K562 (cell line): ENCODE results near the gene CACNB2. TPM values are rescaled to one million over a fixed set of nuclear protein-coding genes. Genes with fewer than 3 reads are reported as not detected.

Experiments used
- ATAC-seq: fragments of 200-7000 bp; cut with Tn5 transposase; 3 replicates; pipeline ENCODE4 v1.9.1; 2020; ENCODE audit warnings: moderate library complexity
- BruUV-seq: library from RNA; stranded (reverse); fragments of 400-500 nt; replicated peaks from 2 replicates; lab custom pipeline; 2021; lab: Mats Ljungman, UMichigan
- CTCF ChIA-PET: fragments of 300-600 bp; formaldehyde crosslinking; extraction: SDS; loops from one replicate; lab custom pipeline; 2021; ENCODE audit warnings: low intra/inter-chr PET ratio; lab: Yijun Ruan, JAX
- POLR2A ChIA-PET: fragments of 300-600, 350-650 bp; sonication (Branson Sonifier 250); formaldehyde crosslinking; extraction: SDS; loops from one replicate; lab custom pipeline; 2021; ENCODE audit warnings: antibody characterized with exemption, inconsistent platforms; lab: Yijun Ruan, JAX
- DNase-seq, 4 experiments: peaks; one replicate each; pipeline versions ENCODE4 v3.0.0 to v3.0.0-alpha.2; 2011 to 2018; ENCODE audit warnings: low spot score in 3 of 4, mixed read lengths in 3 of 4; ENCODE audit errors: extremely low read depth in 1 of 4
- FAIRE-seq: peaks from 2 replicates; lab custom pipeline; 2011; peaks lifted over from hg19 to GRCh38; lab: Jason Lieb, UNC
- H2AFZ ChIP-seq: 2 replicates; pipeline ENCODE4 v1.6.0; 2011; ENCODE audit warnings: low read depth, low read length, control low read depth, inconsistent platforms
- H3K27ac ChIP-seq: fragments of 200-600 bp; 3 replicates; pipeline ENCODE4 v1.8.0; 2011; ENCODE audit warnings: low read depth, mild to moderate bottlenecking, control low read depth, inconsistent platforms, low read length, moderate library complexity, mixed read lengths; ENCODE audit errors: extremely low read depth
- H3K27me3 ChIP-seq, 2 experiments: fragments of 300-600 bp in 1 of 2; 2 replicates in 1 of 2; 3 replicates in 1 of 2; pipeline versions ENCODE4 v1.6.0 to v1.8.0; 2011; ENCODE audit warnings: inconsistent platforms in 2 of 2, low read length in 2 of 2, mild to moderate bottlenecking in 1 of 2, mixed read lengths in 1 of 2, moderate library complexity in 1 of 2; ENCODE audit not compliant: control insufficient read depth in 2 of 2, insufficient read depth in 2 of 2
- H3K36me3 ChIP-seq: fragments of 300-600 bp; 3 replicates; pipeline ENCODE4 v1.8.0; 2011; ENCODE audit warnings: mild to moderate bottlenecking, low read length, inconsistent platforms; ENCODE audit not compliant: control insufficient read depth, insufficient read depth
- H3K4me1 ChIP-seq, 2 experiments: fragments of 200-600 bp in 1 of 2; replicated peaks in 1 of 2; 2 replicates in 1 of 2; 3 replicates in 1 of 2; pipeline versions ENCODE4 v1.5.1 to v1.8.0; 2011; ENCODE audit warnings: inconsistent platforms in 2 of 2, low read length in 2 of 2, mild to moderate bottlenecking in 1 of 2, mixed read lengths in 1 of 2, moderate library complexity in 1 of 2; ENCODE audit not compliant: control insufficient read depth in 2 of 2, insufficient read depth in 2 of 2
- H3K4me2 ChIP-seq: 2 replicates; pipeline ENCODE4 v1.6.1; 2011; ENCODE audit warnings: low read length, control low read depth, inconsistent platforms, mixed read lengths; ENCODE audit not compliant: insufficient read depth
- H3K4me3 ChIP-seq: fragments of 200-600 bp; sonication (generic), shearing (Covaris generic); 2 replicates; pipeline ENCODE4 v1.5.1; 2016; ENCODE audit warnings: control low read depth, inconsistent platforms
- H3K79me2 ChIP-seq: fragments of 200-600 bp; 3 replicates; pipeline ENCODE4 v1.8.0; 2011; ENCODE audit warnings: low read length, inconsistent platforms; ENCODE audit not compliant: control insufficient read depth, insufficient read depth
- H3K9ac ChIP-seq, 2 experiments: 2 replicates each; pipeline versions ENCODE4 v1.6.0 to v1.6.1; 2011; ENCODE audit warnings: low read depth in 2 of 2, low read length in 2 of 2, control low read depth in 1 of 2, inconsistent platforms in 1 of 2, mild to moderate bottlenecking in 1 of 2, mixed read lengths in 1 of 2; ENCODE audit not compliant: insufficient read depth in 1 of 2
- H3K9me1 ChIP-seq: one replicate; pipeline ENCODE4 v1.6.0; 2011; ENCODE audit warnings: inconsistent platforms, mild to moderate bottlenecking, low read length, moderate library complexity; ENCODE audit not compliant: control insufficient read depth, insufficient read depth
- H3K9me3 ChIP-seq: replicated peaks from 2 replicates; pipeline ENCODE4 v1.5.1; 2011; ENCODE audit warnings: low read depth, low read length, inconsistent platforms; ENCODE audit not compliant: control insufficient read depth, insufficient read depth
- H4K20me1 ChIP-seq: replicated peaks from 2 replicates; pipeline ENCODE4 v1.6.1; 2011; ENCODE audit warnings: low read length, inconsistent platforms, mixed read lengths; ENCODE audit not compliant: control insufficient read depth, insufficient read depth
- ID3 ChIP-seq, 2 experiments: fragments of 250-450 bp in 1 of 2; fragments of 450-650 bp in 1 of 2; sonication (Bioruptor Pico) in 1 of 2; IDR thresholded peaks; 2 replicates each; pipeline versions ENCODE4 v1.6.1 to v1.8.0; 2016 to 2021; ENCODE audit warnings: mild to moderate bottlenecking in 2 of 2, moderate library complexity in 2 of 2, missing compliant biosample characterization in 1 of 2, missing genetic modification characterization in 1 of 2
- NFIC ChIP-seq: fragments of 450-650 bp; IDR thresholded peaks from 2 replicates; pipeline ENCODE4 v1.6.1; 2017; ENCODE audit warnings: mild to moderate bottlenecking, inconsistent platforms
- POLR2AphosphoS2 ChIP-seq: IDR thresholded peaks from 2 replicates; pipeline ENCODE4 v1.6.1; 2012; ENCODE audit warnings: low read length, improper control_type of control experiment
- PREB ChIP-seq: sonication (generic); formaldehyde crosslinking; IDR thresholded peaks from 2 replicates; pipeline ENCODE4 v1.8.1; 2023; ENCODE audit warnings: mild to moderate bottlenecking, missing genetic modification reagents
- ZNF140 ChIP-seq: fragments of 250-450 bp; sonication (Bioruptor Pico); IDR thresholded peaks from 2 replicates; pipeline ENCODE4 v1.8.0; 2021; ENCODE audit warnings: moderate library complexity, mild to moderate bottlenecking, inconsistent platforms
- WGBS: fragments of 100-300 bp; shearing (Covaris generic); methylation state at CpG from one replicate; pipeline ENCODE4 v1.1.6; 2016; ENCODE audit warnings: low coverage, mixed read lengths; ENCODE audit not compliant: insufficient coverage; ENCODE audit errors: missing lambda C conversion rate; 5-methylcytosine and 5-hydroxymethylcytosine counted together
- in situ Hi-C: fragments of 300-500 bp; cut with MboI; formaldehyde crosslinking; loops from 4 replicates; pipeline ENCODE4 v1.15.0; 2018; ENCODE audit warnings: inconsistent platforms, mixed read lengths
- intact Hi-C: fragments of 100-400 bp; cut with micrococcal nuclease; formaldehyde crosslinking; loops from 2 replicates; pipeline ENCODE4 v1.14.2; 2022
- polyA plus RNA-seq, 8 experiments: library from polyadenylated mRNA; depleted of rRNA in 4 of 8; stranded (reverse) in 5 of 8; unstranded in 3 of 8; fragments of >200 nt; fragmentation: Nextera tagmentation in 2 of 8; fragmentation: Illumina TruSeq in 1 of 8; extraction: Ambion mirVana in 2 of 8; extraction: Trizol in 1 of 8; gene quantifications; 2 replicates each; pipeline versions ENCODE4 v1.2.1 to v1.2.3, GENCODE V29; 2011 to 2014; ENCODE audit warnings: inconsistent platforms in 1 of 8, missing spikeins in 1 of 8
- total RNA-seq, 7 experiments: library from RNA; depleted of rRNA in 6 of 7; stranded (reverse); fragments of >200 nt in 6 of 7; fragmentation: Illumina TruSeq in 2 of 7; extraction: Trizol in 2 of 7; gene quantifications; 2 replicates each; pipeline versions ENCODE4 v1.2.1 to v1.2.3, GENCODE V29; 2011 to 2021; ENCODE audit warnings: low replicate concordance in 1 of 7

Gene CACNB2
- total and polyA plus RNA-seq, 9 of the 15 experiments (the other 6 are each of a cell fraction or from before 2014, with no cell fraction given) = 1.8 to 2.2 TPM; not detected in 7

- H3K4me2 ChIP-seq = no peak overlapping the region
- H3K27me3 ChIP-seq = no peaks in the 10 kb centered on the region
- no TSS peak for BruUV-seq
- no peak overlapping the region for H3K9ac ChIP-seq
- ATAC-seq = no peak
- H3K9me1 ChIP-seq = no peaks in the 10 kb centered on the region
- H3K79me2 ChIP-seq = no peaks in the 10 kb centered on the region
- in situ Hi-C loops = no loop called here
- no peaks in the 10 kb centered on the region for H3K4me1 ChIP-seq
- CTCF ChIA-PET = no interaction called here
- no peak overlapping the region for H3K4me3 ChIP-seq
- no peaks in the 10 kb centered on the region for H4K20me1 ChIP-seq
- H3K36me3 ChIP-seq = peaks cover 8% of the 10 kb centered on the region; the same call in 1 of the 3 replicates
- POLR2A ChIA-PET = interaction anchor here (0.7 kb wide), 1 partner anchor 17 kb away, joined by 4 read pairs; no protein-coding TSS in a partner anchor
- DNase-seq = no peak
- TF ChIP-seq PREB (CRISPR knock-in tag) (no peak), ID3 (CRISPR knock-in tag; IDR thresholded peaks at IDR 0.05) (no peak), ID3 (tag; IDR thresholded peaks at IDR 0.05) (no peak), NFIC (0 out of 2 replicates have a peak, but pooled peaks have one; percentile 8), ZNF140 (CRISPR knock-in tag) (no peak), POLR2AphosphoS2 (no peak)
- TF ChIP-seq, all 486 proteins: peak for 1
- intact Hi-C loops = no loop called here
- Histone ChIP-seq H2AFZ (no peak overlapping the region), H3K9me3 (no peaks in the 10 kb centered on the region), H3K27ac (no peak overlapping the region)
- no peak for FAIRE-seq
- 85% methylated on average over 7 of the region's 7 CpGs for WGBS
These were observed 392.8 kb downstream of the CACNB2 start for GRCh38 chr10:18532881-18533535.
